ENCODE measurements around the gene RERGL.

RERGL gene

GRCh38 chr12:18120899-18121298 lies 30.9 kb upstream of the RERGL start:
- Histone ChIP-seq H3K27ac (ENCODE audit: low read depth, low read length) (no peak overlapping the region), H4K20me1 (ENCODE audit: control insufficient read depth, insufficient read depth, low read depth, low read length) (no peaks in the 10 kb centered on the region), H3K9me2 (replicated peaks; ENCODE audit: control insufficient read depth, low read length) (no peaks in the 10 kb centered on the region), H3K4me3 (ENCODE audit: low read length) (no peak overlapping the region), H3K27me3 (ENCODE audit: control insufficient read depth, low read length) (no peaks in the 10 kb centered on the region), H3K36me3 (ENCODE audit: control insufficient read depth, low read length) (no peaks in the 10 kb centered on the region), H3F3A (ENCODE audit: control insufficient read depth, insufficient read depth) (no peaks in the 10 kb centered on the region), H3K4me1 (ENCODE audit: control insufficient read depth, low read length) (no peaks in the 10 kb centered on the region), H3K4me2 (ENCODE audit: low read length) (no peak overlapping the region), H3K9me3 (ENCODE audit: control insufficient read depth, insufficient read depth, low read length) (peaks cover 5% of the 10 kb centered on the region; the same call in 1 of the 2 replicates), H3K79me2 (ENCODE audit: control insufficient read depth, low read length) (no peaks in the 10 kb centered on the region)
- TF ChIP-seq CTCF (IDR thresholded peaks at IDR 0.05; ENCODE audit: low read depth, low read length, poor library complexity, severe bottlenecking) = no peak
- no peak for TF ChIP-seq EZH2phosphoT487 (IDR thresholded peaks at IDR 0.05; ENCODE audit: borderline replicate concordance, low read length)

- no peak overlapping the region for H3K27ac ChIP-seq (ENCODE audit: low read depth, low read length)
- no peak for TF ChIP-seq CTCF (IDR thresholded peaks at IDR 0.05; ENCODE audit: low read depth, low read length, poor library complexity, severe bottlenecking)
- no peak for TF ChIP-seq EZH2phosphoT487 (IDR thresholded peaks at IDR 0.05; ENCODE audit: borderline replicate concordance, low read length)
Measured at GRCh38 chr12:18108611-18109010, 18.6 kb upstream of the RERGL start.

GRCh38 chr12:18103624-18104023 lies 13.6 kb upstream of the RERGL start:
- Histone ChIP-seq H3F3A (ENCODE audit: control insufficient read depth, insufficient read depth) (peaks cover 4% of the 10 kb centered on the region; the same call in 1 of the 2 replicates), H3K4me3 (ENCODE audit: low read length) (no peak overlapping the region), H4K20me1 (ENCODE audit: control insufficient read depth, insufficient read depth, low read depth, low read length) (no peaks in the 10 kb centered on the region), H3K79me2 (ENCODE audit: control insufficient read depth, low read length) (no peaks in the 10 kb centered on the region), H3K9me3 (ENCODE audit: control insufficient read depth, insufficient read depth, low read length) (peaks cover 20% of the 10 kb centered on the region; the same call in 1 of the 2 replicates), H3K4me1 (ENCODE audit: control insufficient read depth, low read length) (peaks cover 30% of the 10 kb centered on the region), H3K9me2 (replicated peaks; ENCODE audit: control insufficient read depth, low read length) (no peaks in the 10 kb centered on the region), H3K27me3 (ENCODE audit: control insufficient read depth, low read length) (no peaks in the 10 kb centered on the region), H3K36me3 (ENCODE audit: control insufficient read depth, low read length) (peaks cover 12% of the 10 kb centered on the region), H3K4me2 (ENCODE audit: low read length) (no peak overlapping the region), H3K27ac (ENCODE audit: low read depth, low read length) (no peak overlapping the region)
- TF ChIP-seq CTCF (IDR thresholded peaks at IDR 0.05; ENCODE audit: low read depth, low read length, poor library complexity, severe bottlenecking) = no peak
- TF ChIP-seq EZH2phosphoT487 (IDR thresholded peaks at IDR 0.05; ENCODE audit: borderline replicate concordance, low read length) = no peak

More at GRCh38 chr12:18108611-18109010, 18.6 kb upstream of the RERGL start:
- H4K20me1 ChIP-seq (ENCODE audit: control insufficient read depth, insufficient read depth, low read depth, low read length) = no peaks in the 10 kb centered on the region
- no peaks in the 10 kb centered on the region for H3K27me3 ChIP-seq (ENCODE audit: control insufficient read depth, low read length)
- H3F3A ChIP-seq (ENCODE audit: control insufficient read depth, insufficient read depth) = no peaks in the 10 kb centered on the region
- no peaks in the 10 kb centered on the region for H3K4me1 ChIP-seq (ENCODE audit: control insufficient read depth, low read length)
- H3K79me2 ChIP-seq (ENCODE audit: control insufficient read depth, low read length) = no peaks in the 10 kb centered on the region
- H3K9me3 ChIP-seq (ENCODE audit: control insufficient read depth, insufficient read depth, low read length) = no peaks in the 10 kb centered on the region; the same call in 1 of the 2 replicates
- no peaks in the 10 kb centered on the region for H3K9me2 ChIP-seq (replicated peaks; ENCODE audit: control insufficient read depth, low read length)
- H3K36me3 ChIP-seq (ENCODE audit: control insufficient read depth, low read length) = no peaks in the 10 kb centered on the region
- H3K4me3 ChIP-seq (ENCODE audit: low read length) = no peak overlapping the region
- no peak overlapping the region for H3K4me2 ChIP-seq (ENCODE audit: low read length)
